ENCODE data around the gene STAM. TPM values are rescaled to one million over a fixed set of nuclear protein-coding genes. Genes with fewer than 3 reads are reported as not detected.
A peak's percentile ranks its signal among the peaks of the same experiment; 100 is the strongest.

Gene STAM
- total RNA-seq, 4 donors from 2014 or later: 15.6 to 18.8 (median 17.4) TPM

GRCh38 chr10:17665747-17666146 is 21.8 kb downstream of the STAM start:
- intact Hi-C loops (cut with DNase I): no loop called here
- TF ChIP-seq POLR2A (IDR thresholded peaks at IDR 0.05; ENCODE audit: low read depth) (no peak), POLR2AphosphoS5 (IDR thresholded peaks at IDR 0.05) (peak in 1 of 2 donors; percentile 74)
- 30% methylated on average over 4 of the region's 4 CpGs for WGBS
- Histone ChIP-seq H3K4me3 (peak overlapping the region in 2 of 4 donors; percentile 11 to 14), H3K27me3 (no peaks in the 10 kb centered on the region), H3K4me1 (peaks cover 5 to 19% (median 7%) of the 10 kb centered on the region in 4 donors), H3K27ac (replicated peaks in 1 of 4) (peak overlapping the region; percentile 29 to 69 (median 66)), H3K9me3 (no peaks in the 10 kb centered on the region), H3K36me3 (peaks cover 0 to 10% (median 4%) of the 10 kb centered on the region in 4 donors)
- no peak for DNase-seq (ENCODE audit: extremely low spot score)

- H3K27ac ChIP-seq (replicated peaks in 1 of 4): no peak overlapping the region
- 87% methylated on average over 6 of the region's 6 CpGs for WGBS
- intact Hi-C loops (cut with DNase I): no loop called here
These were observed 24.7 kb downstream of the STAM start for GRCh38 chr10:17668435-17669184.

GRCh38 chr10:17669185-17669872 is 25.4 kb downstream of the STAM start:
- Histone ChIP-seq H3K4me3 (no peak overlapping the region), H3K4me1 (peaks cover 17 to 38% (median 26%) of the 10 kb centered on the region in 4 donors), H3K9me3 (no peaks in the 10 kb centered on the region), H3K27ac (replicated peaks in 1 of 4) (no peak overlapping the region), H3K27me3 (no peaks in the 10 kb centered on the region), H3K36me3 (no peaks in the 10 kb centered on the region)
- no peak for DNase-seq (ENCODE audit: extremely low spot score)
- intact Hi-C loops (cut with DNase I): no loop called here
- no peak for TF ChIP-seq EP300 (IDR thresholded peaks at IDR 0.05)
- no peak for TF ChIP-seq POLR2A (IDR thresholded peaks at IDR 0.05; ENCODE audit: low read depth)
- TF ChIP-seq, protein P1, sequence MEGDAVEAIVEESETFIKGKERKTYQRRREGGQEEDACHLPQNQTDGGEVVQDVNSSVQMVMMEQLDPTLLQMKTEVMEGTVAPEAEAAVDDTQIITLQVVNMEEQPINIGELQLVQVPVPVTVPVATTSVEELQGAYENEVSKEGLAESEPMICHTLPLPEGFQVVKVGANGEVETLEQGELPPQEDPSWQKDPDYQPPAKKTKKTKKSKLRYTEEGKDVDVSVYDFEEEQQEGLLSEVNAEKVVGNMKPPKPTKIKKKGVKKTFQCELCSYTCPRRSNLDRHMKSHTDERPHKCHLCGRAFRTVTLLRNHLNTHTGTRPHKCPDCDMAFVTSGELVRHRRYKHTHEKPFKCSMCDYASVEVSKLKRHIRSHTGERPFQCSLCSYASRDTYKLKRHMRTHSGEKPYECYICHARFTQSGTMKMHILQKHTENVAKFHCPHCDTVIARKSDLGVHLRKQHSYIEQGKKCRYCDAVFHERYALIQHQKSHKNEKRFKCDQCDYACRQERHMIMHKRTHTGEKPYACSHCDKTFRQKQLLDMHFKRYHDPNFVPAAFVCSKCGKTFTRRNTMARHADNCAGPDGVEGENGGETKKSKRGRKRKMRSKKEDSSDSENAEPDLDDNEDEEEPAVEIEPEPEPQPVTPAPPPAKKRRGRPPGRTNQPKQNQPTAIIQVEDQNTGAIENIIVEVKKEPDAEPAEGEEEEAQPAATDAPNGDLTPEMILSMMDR (IDR thresholded peaks at IDR 0.05): no peak
- TF ChIP-seq POLR2AphosphoS5 (IDR thresholded peaks at IDR 0.05): no peak
- 77% methylated on average over 11 of the region's 11 CpGs for WGBS

More at GRCh38 chr10:17668435-17669184, 24.7 kb downstream of the STAM start:
- H3K9me3 ChIP-seq: no peaks in the 10 kb centered on the region
- TF ChIP-seq EP300 (IDR thresholded peaks at IDR 0.05) (no peak), POLR2A (IDR thresholded peaks at IDR 0.05; ENCODE audit: low read depth) (no peak), POLR2AphosphoS5 (IDR thresholded peaks at IDR 0.05) (no peak)
- TF ChIP-seq, protein P1 (IDR thresholded peaks at IDR 0.05): no peak
- no peak for DNase-seq (ENCODE audit: extremely low spot score)
- no peak overlapping the region for H3K4me3 ChIP-seq
- no peaks in the 10 kb centered on the region for H3K27me3 ChIP-seq
- no peaks in the 10 kb centered on the region for H3K36me3 ChIP-seq
- peaks cover 15 to 30% (median 20%) of the 10 kb centered on the region in 4 donors for H3K4me1 ChIP-seq

DNA sequence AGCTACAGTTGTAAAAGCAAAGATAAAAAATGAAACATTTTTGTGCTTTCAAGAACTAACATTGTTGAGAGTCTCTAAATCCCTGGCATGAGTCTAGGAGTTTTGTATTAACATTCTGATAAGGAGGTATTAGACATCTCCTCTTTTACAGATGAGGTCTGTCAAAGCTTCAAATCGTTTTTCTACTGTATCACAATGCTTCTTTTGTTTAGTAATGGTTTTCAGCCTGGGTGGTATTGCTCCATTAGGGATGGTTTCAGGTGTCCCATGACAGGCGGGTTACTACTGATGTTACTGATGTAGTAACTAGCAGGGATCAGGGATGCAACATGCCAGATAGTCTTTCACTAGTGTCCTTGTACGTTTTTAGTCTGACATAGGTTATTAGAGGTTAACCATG is 27.4 kb downstream of the STAM start:
- WGBS: 58% methylated on average over 3 of the region's 3 CpGs
- intact Hi-C loops (cut with DNase I): no loop called here

GRCh38 chr10:17673471-17674061 is 29.6 kb downstream of the STAM start:
- no peaks in the 10 kb centered on the region for H3K36me3 ChIP-seq
- H3K27me3 ChIP-seq: no peaks in the 10 kb centered on the region
- TF ChIP-seq, protein P1 (IDR thresholded peaks at IDR 0.05): no peak
- peak in 1 of 2 donors; percentile 7 for TF ChIP-seq POLR2AphosphoS5 (IDR thresholded peaks at IDR 0.05)
- WGBS: 43% methylated on average over 5 of the region's 5 CpGs
- intact Hi-C loops (cut with DNase I): no loop called here
- no peak overlapping the region for H3K4me3 ChIP-seq
- no peak for DNase-seq (ENCODE audit: extremely low spot score)
- H3K4me1 ChIP-seq: peaks cover 21 to 43% (median 38%) of the 10 kb centered on the region in 4 donors
- H3K27ac ChIP-seq (replicated peaks in 1 of 4): peak overlapping the region; percentile 50 to 63 (median 56)
- H3K9me3 ChIP-seq: no peaks in the 10 kb centered on the region

More for the DNA sequence above, 27.4 kb downstream of the STAM start:
- TF ChIP-seq POLR2A (IDR thresholded peaks at IDR 0.05; ENCODE audit: low read depth) (no peak), POLR2AphosphoS5 (IDR thresholded peaks at IDR 0.05) (no peak), EP300 (IDR thresholded peaks at IDR 0.05) (no peak)
- no peaks in the 10 kb centered on the region for H3K9me3 ChIP-seq
- H3K27ac ChIP-seq (replicated peaks in 1 of 4): no peak overlapping the region
- peaks cover 17 to 45% (median 41%) of the 10 kb centered on the region in 4 donors for H3K4me1 ChIP-seq
- DNase-seq (ENCODE audit: extremely low spot score): no peak
- no peaks in the 10 kb centered on the region for H3K27me3 ChIP-seq
- H3K36me3 ChIP-seq: no peaks in the 10 kb centered on the region
- H3K4me3 ChIP-seq: no peak overlapping the region

Measured in esophagus muscularis mucosa (tissue), 4 donors.